GM12873 (cell line): ENCODE measurements around the gene PSMC2.

Experiments used
- TF ChIP-seq, protein P1 (sequence below): IDR thresholded peaks from 2 replicates; pipeline ENCODE4 v1.5.1; 2012; ENCODE audit warnings: low read depth, mild to moderate bottlenecking, moderate library complexity, low read length, control low read depth; ENCODE audit not compliant: insufficient read depth; ENCODE audit errors: missing control alignments

PSMC2 gene

DNA sequence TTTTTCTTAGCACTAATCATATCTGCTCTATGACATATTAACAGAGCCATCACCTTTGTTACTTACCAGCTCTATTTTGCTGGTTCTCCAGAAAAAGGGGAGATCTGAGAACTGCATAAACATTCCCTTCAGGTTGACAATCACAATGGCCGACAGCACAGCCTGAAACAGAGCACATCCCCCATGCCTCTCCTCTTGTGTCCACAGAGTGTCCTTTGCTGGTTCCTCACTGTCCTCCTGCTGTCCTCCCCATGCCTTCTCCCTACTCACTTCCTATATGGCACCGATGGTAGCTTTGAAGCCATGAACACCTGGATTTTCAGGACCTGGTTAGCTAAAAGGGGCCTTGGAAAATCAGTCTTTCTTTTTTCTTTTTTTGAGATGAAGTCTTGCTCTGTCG, 41.8 kb downstream of the PSMC2 start:
- TF ChIP-seq, protein P1, sequence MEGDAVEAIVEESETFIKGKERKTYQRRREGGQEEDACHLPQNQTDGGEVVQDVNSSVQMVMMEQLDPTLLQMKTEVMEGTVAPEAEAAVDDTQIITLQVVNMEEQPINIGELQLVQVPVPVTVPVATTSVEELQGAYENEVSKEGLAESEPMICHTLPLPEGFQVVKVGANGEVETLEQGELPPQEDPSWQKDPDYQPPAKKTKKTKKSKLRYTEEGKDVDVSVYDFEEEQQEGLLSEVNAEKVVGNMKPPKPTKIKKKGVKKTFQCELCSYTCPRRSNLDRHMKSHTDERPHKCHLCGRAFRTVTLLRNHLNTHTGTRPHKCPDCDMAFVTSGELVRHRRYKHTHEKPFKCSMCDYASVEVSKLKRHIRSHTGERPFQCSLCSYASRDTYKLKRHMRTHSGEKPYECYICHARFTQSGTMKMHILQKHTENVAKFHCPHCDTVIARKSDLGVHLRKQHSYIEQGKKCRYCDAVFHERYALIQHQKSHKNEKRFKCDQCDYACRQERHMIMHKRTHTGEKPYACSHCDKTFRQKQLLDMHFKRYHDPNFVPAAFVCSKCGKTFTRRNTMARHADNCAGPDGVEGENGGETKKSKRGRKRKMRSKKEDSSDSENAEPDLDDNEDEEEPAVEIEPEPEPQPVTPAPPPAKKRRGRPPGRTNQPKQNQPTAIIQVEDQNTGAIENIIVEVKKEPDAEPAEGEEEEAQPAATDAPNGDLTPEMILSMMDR = no peak

DNA sequence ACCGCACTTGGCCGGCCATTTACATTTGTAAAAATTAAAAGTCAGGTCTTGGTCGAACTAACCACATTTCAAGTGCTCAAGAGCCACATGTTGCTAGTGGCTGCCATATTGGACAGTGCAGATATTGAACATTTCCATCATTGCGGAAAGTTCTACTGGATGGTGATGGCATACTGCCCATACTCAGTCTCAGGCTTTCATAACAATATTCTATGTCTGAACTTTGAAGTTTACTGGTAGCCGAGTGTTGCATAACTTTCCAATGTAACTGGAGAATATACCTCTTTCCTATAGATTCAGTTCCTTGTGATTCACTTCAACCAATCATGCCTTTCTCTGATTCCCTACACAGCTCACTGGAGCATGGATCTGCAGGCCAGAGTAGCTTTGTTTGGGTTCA, 43.7 kb downstream of the PSMC2 start:
- TF ChIP-seq, protein P1 = no peak

DNA sequence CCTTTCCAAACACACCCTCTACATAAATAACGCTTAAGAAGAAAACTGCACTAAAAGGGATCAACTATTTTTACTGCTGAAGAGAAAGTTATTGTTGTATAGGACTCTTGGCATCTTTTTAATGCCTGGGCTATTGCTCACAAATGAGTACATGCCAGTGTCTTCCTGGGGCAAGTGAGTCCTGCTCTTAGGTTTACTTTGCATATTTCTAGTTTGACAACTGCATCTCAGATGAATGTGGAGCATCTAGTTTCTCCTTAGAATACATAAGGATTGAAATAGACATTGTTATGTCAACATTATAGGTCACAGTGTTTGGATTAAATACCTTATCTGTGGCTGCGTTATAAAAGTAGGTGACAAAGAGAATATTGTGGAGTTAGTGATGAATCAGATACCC, 44.5 kb downstream of the PSMC2 start:
- TF ChIP-seq, protein P1 = no peak

DNA sequence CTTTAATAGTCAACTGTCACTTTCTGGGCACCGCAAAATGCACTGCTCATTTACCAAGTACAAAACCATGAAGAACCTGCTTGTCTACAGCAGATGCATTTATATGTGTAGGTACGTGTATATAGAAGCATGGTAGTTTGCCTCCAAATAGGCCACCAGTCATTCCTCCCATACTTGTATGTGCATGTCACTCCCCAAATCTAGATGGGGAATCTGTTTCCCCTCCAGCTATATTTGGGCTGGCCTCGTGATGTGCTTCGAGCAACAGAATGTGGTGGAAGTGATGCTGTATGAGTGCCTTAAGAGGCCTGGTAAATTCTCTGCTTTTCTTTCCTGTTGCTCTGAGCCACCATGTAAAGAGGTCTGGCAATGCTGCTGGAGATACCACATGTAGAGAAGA, 47.1 kb downstream of the PSMC2 start:
- TF ChIP-seq, protein P1 = no peak

DNA sequence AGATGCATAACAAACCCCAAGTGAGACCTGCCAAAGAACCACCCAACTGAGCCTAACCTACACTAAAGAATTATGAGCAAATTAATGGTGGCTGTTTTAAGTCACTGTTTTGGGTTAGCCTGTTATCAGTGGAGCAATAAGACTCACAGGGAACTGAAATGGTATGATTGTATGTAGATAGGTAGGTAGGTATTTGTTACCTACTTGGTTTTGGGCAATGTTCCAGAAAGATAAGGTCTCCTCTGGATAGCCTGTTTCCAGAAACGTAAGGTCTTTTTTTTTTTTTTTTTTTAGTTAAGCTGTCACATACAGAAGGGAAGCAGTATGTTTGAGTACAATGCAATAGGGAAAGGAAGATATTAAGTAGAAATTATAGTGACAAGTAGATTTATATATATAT, 47.6 kb downstream of the PSMC2 start:
- TF ChIP-seq, protein P1 = no peak

DNA sequence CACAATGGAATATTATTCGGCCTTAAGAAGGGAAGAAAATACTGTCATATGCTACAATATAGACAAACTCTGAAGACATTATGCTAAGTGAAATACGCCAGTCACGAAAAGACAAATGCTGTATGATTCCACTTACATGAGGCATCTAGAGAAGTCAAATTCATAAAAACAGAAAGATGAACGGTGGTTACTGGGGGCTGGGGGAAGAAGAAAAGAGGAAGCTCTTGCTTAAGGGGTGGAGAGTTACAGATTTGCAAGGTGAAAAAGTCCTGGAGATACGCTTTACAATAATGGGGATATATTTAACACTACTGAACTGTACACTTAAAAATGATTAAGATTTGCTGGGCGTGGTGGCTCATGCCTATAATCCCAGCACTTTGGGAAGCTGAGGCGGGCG, 49.0 kb downstream of the PSMC2 start:
- TF ChIP-seq, protein P1 = no peak

DNA sequence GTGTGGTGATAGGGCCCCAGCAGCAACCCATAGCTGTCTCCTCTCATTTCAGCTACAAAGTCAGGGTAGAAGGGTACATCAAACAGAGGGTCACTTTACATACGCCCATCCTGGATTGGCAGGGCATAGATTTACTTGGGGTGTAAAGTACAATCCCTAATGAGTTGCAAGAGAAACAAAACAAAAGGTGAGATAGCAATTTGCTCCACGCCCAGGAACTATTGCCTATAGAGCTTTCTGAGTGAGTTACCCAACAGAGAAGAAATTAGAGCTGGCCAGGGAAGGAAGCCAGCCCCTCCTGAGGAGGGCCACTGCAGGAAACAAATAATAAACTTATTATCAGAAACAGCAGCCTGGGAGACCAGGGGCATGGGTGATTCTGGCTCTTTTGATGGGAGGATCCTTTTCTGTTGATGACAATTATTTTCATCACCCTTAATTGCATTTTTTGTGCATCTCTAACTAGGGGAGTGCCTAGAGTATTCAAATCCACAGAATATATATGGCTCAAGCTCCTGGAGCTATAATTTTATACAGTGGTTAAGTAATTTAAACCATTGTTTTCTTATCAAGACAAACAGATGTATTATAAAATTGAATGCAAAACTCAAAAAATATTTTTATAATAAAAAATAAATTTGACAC, 51.2 kb downstream of the PSMC2 start:
- TF ChIP-seq, protein P1 = no peak
